ENCODE measurements around the gene GALNT18. TPM values are rescaled to one million over a fixed set of nuclear protein-coding genes. Genes with fewer than 3 reads are reported as not detected.

Gene GALNT18
- polyA plus RNA-seq, 1 donor from 2014 or later: 7.6 TPM

- no peaks in the 10 kb centered on the region for H3K9me2 ChIP-seq (ENCODE audit: insufficient read depth, low read length)
- H3K9me3 ChIP-seq (ENCODE audit: low read length): no peaks in the 10 kb centered on the region
- H3K4me2 ChIP-seq (ENCODE audit: low read length): no peak overlapping the region
- TF ChIP-seq POLR2AphosphoS5 (IDR thresholded peaks at IDR 0.05) (no peak), MXI1 (conservative IDR thresholded peaks at IDR 0.05; ENCODE audit: poor library complexity, severe bottlenecking) (no peak), TAF1 (IDR thresholded peaks at IDR 0.05; ENCODE audit: low read depth) (no peak), EP300 (conservative IDR thresholded peaks at IDR 0.05; ENCODE audit: poor library complexity, severe bottlenecking) (no peak), RAD21 (conservative IDR thresholded peaks at IDR 0.05) (no peak), SMC3 (conservative IDR thresholded peaks at IDR 0.05; ENCODE audit: poor library complexity) (no peak), EZH2 (IDR thresholded peaks at IDR 0.05; ENCODE audit: borderline replicate concordance, insufficient read depth, low read length, poor library complexity, severe bottlenecking) (no peak), REST (IDR thresholded peaks at IDR 0.05; ENCODE audit: borderline replicate concordance) (no peak), CTCF (IDR thresholded peaks at IDR 0.05; ENCODE audit: poor library complexity, severe bottlenecking) (no peak)
- H3K79me2 ChIP-seq (replicated peaks; ENCODE audit: insufficient read depth, low read length): no peaks in the 10 kb centered on the region
- no peak overlapping the region for H3K9ac ChIP-seq (ENCODE audit: low read length)
- H3K4me3 ChIP-seq (ENCODE audit: low read length): no peak overlapping the region
- no peaks in the 10 kb centered on the region for H3K27me3 ChIP-seq (ENCODE audit: insufficient read depth, low read depth, low read length)
- no peaks in the 10 kb centered on the region for H4K20me1 ChIP-seq (ENCODE audit: insufficient read depth)
- H2AFZ ChIP-seq (ENCODE audit: low read depth, low read length): no peak overlapping the region
- no peaks in the 10 kb centered on the region for H3F3A ChIP-seq (ENCODE audit: insufficient read depth, low read length, poor library complexity, severe bottlenecking)
- H3K27ac ChIP-seq (ENCODE audit: low read length): no peak overlapping the region
- H3K36me3 ChIP-seq (ENCODE audit: insufficient read depth, low read length): no peaks in the 10 kb centered on the region
Measured at GRCh38 chr11:11612439-11612838, 9.4 kb downstream of the GALNT18 start.

- no peaks in the 10 kb centered on the region for H3F3A ChIP-seq (ENCODE audit: insufficient read depth, low read length, poor library complexity, severe bottlenecking)
- H3K4me3 ChIP-seq (ENCODE audit: low read length): no peak overlapping the region
- no peaks in the 10 kb centered on the region for H4K20me1 ChIP-seq (ENCODE audit: insufficient read depth)
- H3K27ac ChIP-seq (ENCODE audit: low read length): no peak overlapping the region
- H3K4me2 ChIP-seq (ENCODE audit: low read length): no peak overlapping the region
- H3K36me3 ChIP-seq (ENCODE audit: insufficient read depth, low read length): no peaks in the 10 kb centered on the region
- no peaks in the 10 kb centered on the region for H3K9me3 ChIP-seq (ENCODE audit: low read length)
- no peaks in the 10 kb centered on the region for H3K79me2 ChIP-seq (replicated peaks; ENCODE audit: insufficient read depth, low read length)
- no peak overlapping the region for H2AFZ ChIP-seq (ENCODE audit: low read depth, low read length)
- H3K27me3 ChIP-seq (ENCODE audit: insufficient read depth, low read depth, low read length): no peaks in the 10 kb centered on the region
- no peak overlapping the region for H3K9ac ChIP-seq (ENCODE audit: low read length)
- no peaks in the 10 kb centered on the region for H3K9me2 ChIP-seq (ENCODE audit: insufficient read depth, low read length)
- TF ChIP-seq RAD21 (conservative IDR thresholded peaks at IDR 0.05) (no peak), EZH2 (IDR thresholded peaks at IDR 0.05; ENCODE audit: borderline replicate concordance, insufficient read depth, low read length, poor library complexity, severe bottlenecking) (no peak), SMC3 (conservative IDR thresholded peaks at IDR 0.05; ENCODE audit: poor library complexity) (no peak)
Measured at GRCh38 chr11:11611381-11611780, 10.4 kb downstream of the GALNT18 start.

Measured in neural cell (in vitro differentiated cells).